Measurements from ENCODE around the gene PERCC1. TPM values are rescaled to one million over a fixed set of nuclear protein-coding genes. Genes with fewer than 3 reads are reported as not detected.
"Not testable (repeated sequence)": the region's sequence is repeated elsewhere in the genome, so short reads cannot be mapped to it uniquely, and the experiment has no call there.

PERCC1 gene
- total RNA-seq, 5 donors from 2014 or later (not counting 1 experiment from before 2014, with no cell fraction given): 0.36 to 1.6 (median 0.90) TPM

GRCh38 chr16:1464894-1465566 is 34.2 kb downstream of the PERCC1 start:
- H3K27ac Mint-ChIP-seq: no peak overlapping the region
- POLR2A ChIA-PET: no interaction called here
- DNase-seq: no peak
- H3K27ac ChIP-seq (ENCODE audit: low read length): no peak overlapping the region
- peaks cover 12 to 16% (median 16%) of the 10 kb centered on the region in 3 donors for H3K4me1 Mint-ChIP-seq
- CTCF ChIA-PET: no interaction called here
- H3K9me3 Mint-ChIP-seq: no peaks in the 10 kb centered on the region
- peaks cover 0 to 5% of the 10 kb centered on the region in 2 experiments for H3K4me1 ChIP-seq (ENCODE audit: control insufficient read depth in 1 of 2, extremely low read depth in 1 of 2, insufficient read depth in 2 of 2, low read length in 2 of 2)
- no peaks in the 10 kb centered on the region for H3K27me3 ChIP-seq (replicated peaks in 1 of 2; ENCODE audit: control insufficient read depth in 2 of 2, extremely low read depth in 1 of 2, insufficient read depth in 2 of 2, low read length in 1 of 2)
- WGBS (ENCODE audit: insufficient coverage): 95% methylated on average over 32 of the region's 33 CpGs
- H3K36me3 Mint-ChIP-seq: peaks cover 8% of the 10 kb centered on the region
- no peaks in the 10 kb centered on the region for H3K27me3 Mint-ChIP-seq
- ATAC-seq (replicated peaks in 1 of 4): no peak
- H3K4me3 Mint-ChIP-seq: no peak overlapping the region
- H3K36me3 ChIP-seq (ENCODE audit: control insufficient read depth in 2 of 2, extremely low read depth in 1 of 2, insufficient read depth in 1 of 2, low read length in 1 of 2): peaks cover 11 to 24% of the 10 kb centered on the region in 2 donors
- H3K4me3 ChIP-seq (ENCODE audit: control insufficient read depth in 1 of 2, extremely low read depth in 1 of 2, low read length in 1 of 2): no peak overlapping the region
- H3K9me3 ChIP-seq: no peaks in the 10 kb centered on the region

GRCh38 chr16:1465567-1465915 is 34.7 kb downstream of the PERCC1 start:
- 94% methylated on average over 7 of the region's 13 CpGs for WGBS (ENCODE audit: insufficient coverage)
- Histone ChIP-seq H3K27ac (ENCODE audit: low read length) (no peak overlapping the region), H3K9me3 (no peaks in the 10 kb centered on the region), H3K4me1 (ENCODE audit: control insufficient read depth in 1 of 2, extremely low read depth in 1 of 2, insufficient read depth in 2 of 2, low read length in 2 of 2) (peaks cover 0 to 10% of the 10 kb centered on the region in 2 experiments), H3K36me3 (ENCODE audit: control insufficient read depth in 2 of 2, extremely low read depth in 1 of 2, insufficient read depth in 1 of 2, low read length in 1 of 2) (peaks cover 8 to 20% of the 10 kb centered on the region in 2 donors), H3K27me3 (replicated peaks in 1 of 2; ENCODE audit: control insufficient read depth in 2 of 2, extremely low read depth in 1 of 2, insufficient read depth in 2 of 2, low read length in 1 of 2) (no peaks in the 10 kb centered on the region), H3K4me3 (ENCODE audit: control insufficient read depth in 1 of 2, extremely low read depth in 1 of 2, low read length in 1 of 2) (no peak overlapping the region)
- ChIA-PET POLR2A (no interaction called here), CTCF (no interaction called here)
- no peaks in the 10 kb centered on the region for H3K27me3 Mint-ChIP-seq
- no peaks in the 10 kb centered on the region for H3K9me3 Mint-ChIP-seq
- no peak overlapping the region for H3K4me3 Mint-ChIP-seq
- no peak for DNase-seq
- H3K4me1 Mint-ChIP-seq: peaks cover 16 to 21% (median 19%) of the 10 kb centered on the region in 3 donors
- peaks cover 8% of the 10 kb centered on the region for H3K36me3 Mint-ChIP-seq
- no peak for ATAC-seq (replicated peaks in 1 of 4)
- H3K27ac Mint-ChIP-seq: no peak overlapping the region

DNA sequence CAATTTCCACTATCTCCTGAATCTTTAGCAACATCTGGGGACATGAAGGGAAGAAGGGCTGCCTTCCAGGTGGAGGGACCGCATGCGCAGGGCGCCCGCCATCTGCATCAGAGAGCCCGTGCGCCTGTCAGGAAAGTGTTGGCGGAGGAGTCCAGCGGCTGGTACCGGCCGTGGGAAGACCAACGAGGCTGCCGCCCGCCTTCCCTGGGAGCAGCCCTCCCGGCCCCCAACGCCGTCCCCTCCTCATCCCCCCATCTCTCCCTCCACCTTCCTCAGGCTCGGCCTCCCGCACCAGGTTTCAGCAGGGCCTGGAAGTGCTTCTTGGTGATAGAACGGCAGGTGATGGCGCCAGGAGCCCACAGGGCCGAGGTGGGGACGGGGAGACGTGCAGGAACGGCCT is 35.2 kb downstream of the PERCC1 start:
- Histone ChIP-seq H3K27me3 (replicated peaks in 1 of 2; ENCODE audit: control insufficient read depth in 2 of 2, extremely low read depth in 1 of 2, insufficient read depth in 2 of 2, low read length in 1 of 2) (no peaks in the 10 kb centered on the region), H3K27ac (ENCODE audit: low read length) (no peak overlapping the region), H3K4me1 (ENCODE audit: control insufficient read depth in 1 of 2, extremely low read depth in 1 of 2, insufficient read depth in 2 of 2, low read length in 2 of 2) (peaks cover 0 to 14% of the 10 kb centered on the region in 2 experiments), H3K9me3 (no peaks in the 10 kb centered on the region), H3K36me3 (ENCODE audit: control insufficient read depth in 2 of 2, extremely low read depth in 1 of 2, insufficient read depth in 1 of 2, low read length in 1 of 2) (peaks cover 2 to 15% of the 10 kb centered on the region in 2 donors), H3K4me3 (ENCODE audit: control insufficient read depth in 1 of 2, extremely low read depth in 1 of 2, low read length in 1 of 2) (no peak overlapping the region)
- ATAC-seq (replicated peaks in 1 of 4) (no peak), DNase-seq (no peak)
- POLR2A ChIA-PET: no interaction called here
- H3K4me1 Mint-ChIP-seq: peaks cover 20 to 24% (median 24%) of the 10 kb centered on the region in 3 donors
- H3K4me3 Mint-ChIP-seq: no peak overlapping the region
- 100% methylated on average over 2 of the region's 24 CpGs for WGBS (ENCODE audit: insufficient coverage)
- no peaks in the 10 kb centered on the region for H3K27me3 Mint-ChIP-seq
- H3K27ac Mint-ChIP-seq: no peak overlapping the region
- no peaks in the 10 kb centered on the region for H3K9me3 Mint-ChIP-seq
- CTCF ChIA-PET: interaction anchor here in 1 of 2 donors (0.6 kb wide), 1 partner anchor 674 kb away, joined by 3 read pairs; no protein-coding TSS in a partner anchor
- peaks cover 8% of the 10 kb centered on the region for H3K36me3 Mint-ChIP-seq

DNA sequence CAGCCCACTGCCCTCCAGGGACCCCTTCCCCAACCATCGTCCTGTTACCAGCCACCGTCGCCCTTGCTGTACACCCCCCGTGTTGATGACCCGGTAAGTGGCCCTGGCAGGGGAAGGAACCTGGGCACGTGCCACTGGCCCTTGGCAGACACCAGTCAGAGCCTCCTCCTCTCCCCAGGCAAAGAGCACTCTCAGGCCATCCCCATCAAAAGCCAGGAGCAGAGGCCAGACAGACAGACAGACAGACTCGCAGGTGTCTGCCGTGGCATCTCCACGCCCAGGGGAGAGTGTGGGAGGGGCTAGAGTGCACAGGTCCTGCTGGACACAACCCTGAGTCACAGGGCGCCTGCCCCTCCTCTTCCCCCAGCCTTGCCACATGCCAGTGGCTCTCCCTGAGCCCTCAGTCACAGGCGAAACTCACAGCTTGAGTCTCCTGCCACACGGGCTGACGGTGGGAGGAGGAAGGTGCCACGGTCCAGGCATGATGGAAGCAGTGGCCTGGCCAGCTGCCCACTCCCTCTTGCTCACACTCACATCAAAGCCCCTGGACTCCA is 36.2 kb downstream of the PERCC1 start:
- CTCF ChIA-PET: interaction anchor here in 1 of 2 donors (0.6 kb wide), 1 partner anchor 673 kb away, joined by 3 read pairs; no protein-coding TSS in a partner anchor
- ATAC-seq (replicated peaks in 1 of 4) (no peak), DNase-seq (no peak)
- H3K27me3 Mint-ChIP-seq: no peaks in the 10 kb centered on the region
- H3K36me3 Mint-ChIP-seq: peaks cover 8% of the 10 kb centered on the region
- peaks cover 30 to 34% (median 33%) of the 10 kb centered on the region in 3 donors for H3K4me1 Mint-ChIP-seq
- WGBS (ENCODE audit: insufficient coverage): 95% methylated on average over 7 of the region's 14 CpGs
- Histone ChIP-seq H3K36me3 (ENCODE audit: control insufficient read depth in 2 of 2, extremely low read depth in 1 of 2, insufficient read depth in 1 of 2, low read length in 1 of 2) (peaks cover 0 to 9% of the 10 kb centered on the region in 2 donors), H3K27me3 (replicated peaks in 1 of 2; ENCODE audit: control insufficient read depth in 2 of 2, extremely low read depth in 1 of 2, insufficient read depth in 2 of 2, low read length in 1 of 2) (no peaks in the 10 kb centered on the region), H3K9me3 (no peaks in the 10 kb centered on the region), H3K27ac (ENCODE audit: low read length) (no peak overlapping the region), H3K4me3 (ENCODE audit: control insufficient read depth in 1 of 2, extremely low read depth in 1 of 2, low read length in 1 of 2) (no peak overlapping the region), H3K4me1 (ENCODE audit: control insufficient read depth in 1 of 2, extremely low read depth in 1 of 2, insufficient read depth in 2 of 2, low read length in 2 of 2) (peaks cover 0 to 24% of the 10 kb centered on the region in 2 experiments)
- H3K27ac Mint-ChIP-seq: no peak overlapping the region
- no peaks in the 10 kb centered on the region for H3K9me3 Mint-ChIP-seq
- no peak overlapping the region for H3K4me3 Mint-ChIP-seq
- POLR2A ChIA-PET: no interaction called here

DNA sequence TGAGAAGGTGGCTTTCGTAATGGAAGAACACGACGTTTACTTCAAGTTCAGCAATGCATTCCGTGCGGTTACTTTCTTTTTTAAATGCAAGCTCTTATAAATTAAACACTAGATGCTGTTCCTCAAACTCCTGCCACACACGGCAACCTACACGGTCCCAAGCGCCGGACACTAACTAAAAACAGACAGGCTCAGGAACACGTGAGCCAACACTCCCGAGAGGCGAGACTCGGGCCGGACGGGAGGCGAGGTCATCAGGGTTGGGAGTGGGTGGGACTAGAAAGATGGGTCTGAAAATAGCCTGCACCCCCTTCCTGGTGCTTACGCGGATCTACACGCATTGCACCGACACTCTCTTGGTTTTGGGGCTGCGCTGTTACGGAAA is 37.5 kb downstream of the PERCC1 start:
- Histone ChIP-seq H3K9me3 (no peaks in the 10 kb centered on the region), H3K4me3 (ENCODE audit: control insufficient read depth in 1 of 2, extremely low read depth in 1 of 2, low read length in 1 of 2) (no peak overlapping the region), H3K27ac (ENCODE audit: low read length) (no peak overlapping the region), H3K27me3 (replicated peaks in 1 of 2; ENCODE audit: control insufficient read depth in 2 of 2, extremely low read depth in 1 of 2, insufficient read depth in 2 of 2, low read length in 1 of 2) (no peaks in the 10 kb centered on the region), H3K36me3 (ENCODE audit: control insufficient read depth in 2 of 2, extremely low read depth in 1 of 2, insufficient read depth in 1 of 2, low read length in 1 of 2) (peaks cover 0 to 7% of the 10 kb centered on the region in 2 donors), H3K4me1 (ENCODE audit: control insufficient read depth in 1 of 2, extremely low read depth in 1 of 2, insufficient read depth in 2 of 2, low read length in 2 of 2) (peaks cover 2 to 24% of the 10 kb centered on the region in 2 experiments)
- no peaks in the 10 kb centered on the region for H3K27me3 Mint-ChIP-seq
- CTCF ChIA-PET: no interaction called here
- H3K27ac Mint-ChIP-seq: no peak overlapping the region
- H3K4me3 Mint-ChIP-seq: no peak overlapping the region
- H3K36me3 Mint-ChIP-seq: peaks cover 3% of the 10 kb centered on the region
- DNase-seq (no peak), ATAC-seq (replicated peaks in 1 of 4) (no peak)
- 90% methylated on average over 5 of the region's 22 CpGs for WGBS (ENCODE audit: insufficient coverage)
- H3K9me3 Mint-ChIP-seq: no peaks in the 10 kb centered on the region
- H3K4me1 Mint-ChIP-seq: peaks cover 39 to 44% (median 42%) of the 10 kb centered on the region in 3 donors
- POLR2A ChIA-PET: no interaction called here

DNA sequence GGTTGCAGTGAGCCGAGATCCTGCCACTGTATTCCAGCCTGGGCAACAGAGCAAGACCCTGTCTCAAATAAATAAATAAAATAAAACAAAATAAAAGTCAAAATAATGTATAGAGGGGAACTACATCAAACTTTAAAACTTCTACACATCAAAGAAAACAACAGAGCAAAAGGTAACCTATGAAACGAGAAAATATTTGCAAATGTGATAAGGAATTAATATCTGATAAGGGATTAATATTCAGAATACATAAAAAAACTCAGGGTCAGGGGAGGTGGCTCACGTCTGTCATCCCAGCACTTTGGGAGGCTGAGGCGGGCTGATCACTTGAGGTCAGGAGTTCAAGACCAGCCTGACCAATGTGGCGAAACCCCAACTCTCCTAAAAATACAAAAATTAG is 38.3 kb downstream of the PERCC1 start:
- H3K27ac Mint-ChIP-seq; H3K27ac ChIP-seq (ENCODE audit: low read length); POLR2A ChIA-PET; H3K27me3 ChIP-seq (replicated peaks in 1 of 2; ENCODE audit: control insufficient read depth in 2 of 2, extremely low read depth in 1 of 2, insufficient read depth in 2 of 2, low read length in 1 of 2); ATAC-seq (replicated peaks in 1 of 4); H3K27me3 Mint-ChIP-seq; H3K4me3 Mint-ChIP-seq; H3K4me3 ChIP-seq (ENCODE audit: control insufficient read depth in 1 of 2, extremely low read depth in 1 of 2, low read length in 1 of 2); DNase-seq; H3K9me3 Mint-ChIP-seq; H3K9me3 ChIP-seq; H3K36me3 Mint-ChIP-seq; H3K36me3 ChIP-seq (ENCODE audit: control insufficient read depth in 2 of 2, extremely low read depth in 1 of 2, insufficient read depth in 1 of 2, low read length in 1 of 2); CTCF ChIA-PET: not testable (repeated sequence)
- 87% methylated on average over 2 of the region's 5 CpGs for WGBS (ENCODE audit: insufficient coverage)
- H3K4me1 ChIP-seq (ENCODE audit: control insufficient read depth in 1 of 2, extremely low read depth in 1 of 2, insufficient read depth in 2 of 2, low read length in 2 of 2): peaks cover 2 to 31% of the 10 kb centered on the region in 2 experiments
- H3K4me1 Mint-ChIP-seq: peaks cover 41 to 47% (median 44%) of the 10 kb centered on the region in 3 donors

All from T-cell (primary cell).